ENCODE measurements around the gene ZDHHC12. TPM values are rescaled to one million over a fixed set of nuclear protein-coding genes. Genes with fewer than 3 reads are reported as not detected.

Gene ZDHHC12, protein sequence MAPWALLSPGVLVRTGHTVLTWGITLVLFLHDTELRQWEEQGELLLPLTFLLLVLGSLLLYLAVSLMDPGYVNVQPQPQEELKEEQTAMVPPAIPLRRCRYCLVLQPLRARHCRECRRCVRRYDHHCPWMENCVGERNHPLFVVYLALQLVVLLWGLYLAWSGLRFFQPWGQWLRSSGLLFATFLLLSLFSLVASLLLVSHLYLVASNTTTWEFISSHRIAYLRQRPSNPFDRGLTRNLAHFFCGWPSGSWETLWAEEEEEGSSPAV
- 10 to 100 TPM; 36.4 to 57.5 TPM for total RNA-seq
- polyA plus RNA-seq (ENCODE audit: insufficient read depth, low read depth, low replicate concordance): 39.3 TPM
- long read RNA-seq, donor 1, transcript ZDHHC12-201 (5 exons, 1,129 nt): major isoform, 19 of 19 reads
- long read RNA-seq, donor 1, partial matches to known transcripts: 0 of 19 reads
- long read RNA-seq, donor 1, other reads (novel, unspliced or antisense): 0 of 19 reads
- long read RNA-seq, donor 2, transcript ZDHHC12-201 (5 exons, 1,129 nt): major isoform, 8 of 8 reads
- long read RNA-seq, donor 2, partial matches to known transcripts: 0 of 8 reads
- long read RNA-seq, donor 2, other reads (novel, unspliced or antisense): 0 of 8 reads

GRCh38 chr9:128723866-128724743 is at the start of gene ZDHHC12:
TSS of gene ZDHHC12 (minus strand) at chr9:128724127. CDS start at chr9:128724093, 34 bp downstream.
- no peaks in the 10 kb centered on the region for H3K27me3 ChIP-seq
- no peaks in the 10 kb centered on the region for H3K9me3 ChIP-seq
- H3K36me3 ChIP-seq (ENCODE audit: low read depth, missing control alignments): no peaks in the 10 kb centered on the region
- no peak for TF ChIP-seq POLR2A (IDR thresholded peaks at IDR 0.05)
- TF ChIP-seq, protein P1, sequence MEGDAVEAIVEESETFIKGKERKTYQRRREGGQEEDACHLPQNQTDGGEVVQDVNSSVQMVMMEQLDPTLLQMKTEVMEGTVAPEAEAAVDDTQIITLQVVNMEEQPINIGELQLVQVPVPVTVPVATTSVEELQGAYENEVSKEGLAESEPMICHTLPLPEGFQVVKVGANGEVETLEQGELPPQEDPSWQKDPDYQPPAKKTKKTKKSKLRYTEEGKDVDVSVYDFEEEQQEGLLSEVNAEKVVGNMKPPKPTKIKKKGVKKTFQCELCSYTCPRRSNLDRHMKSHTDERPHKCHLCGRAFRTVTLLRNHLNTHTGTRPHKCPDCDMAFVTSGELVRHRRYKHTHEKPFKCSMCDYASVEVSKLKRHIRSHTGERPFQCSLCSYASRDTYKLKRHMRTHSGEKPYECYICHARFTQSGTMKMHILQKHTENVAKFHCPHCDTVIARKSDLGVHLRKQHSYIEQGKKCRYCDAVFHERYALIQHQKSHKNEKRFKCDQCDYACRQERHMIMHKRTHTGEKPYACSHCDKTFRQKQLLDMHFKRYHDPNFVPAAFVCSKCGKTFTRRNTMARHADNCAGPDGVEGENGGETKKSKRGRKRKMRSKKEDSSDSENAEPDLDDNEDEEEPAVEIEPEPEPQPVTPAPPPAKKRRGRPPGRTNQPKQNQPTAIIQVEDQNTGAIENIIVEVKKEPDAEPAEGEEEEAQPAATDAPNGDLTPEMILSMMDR (IDR thresholded peaks at IDR 0.05): no peak
- intact Hi-C loops (cut with DNase I; ENCODE audit: low total_unique reads): no loop called here
- peak; percentile 98 for DNase-seq
- 2 to 6% methylated on average over 16 to 66 of the region's 68 CpGs for WGBS, 2 donors
- H3K27ac ChIP-seq: peak within 1 kb of the TSS; percentile 21 to 74
- H3K4me3 ChIP-seq: peak within 1 kb of the TSS; percentile 63 to 67
- H3K4me1 ChIP-seq: peaks cover 8% of the 10 kb centered on the region

- no peak for DNase-seq
- Histone ChIP-seq H3K27ac (no peak overlapping the region), H3K4me1 (peaks cover 14% of the 10 kb centered on the region), H3K36me3 (ENCODE audit: low read depth, missing control alignments) (no peaks in the 10 kb centered on the region), H3K4me3 (no peak overlapping the region), H3K27me3 (no peaks in the 10 kb centered on the region), H3K9me3 (no peaks in the 10 kb centered on the region)
- WGBS, 2 donors: 78 to 85% methylated on average over 5 of the region's 5 CpGs
- intact Hi-C loops (cut with DNase I; ENCODE audit: low total_unique reads): no loop called here
- TF ChIP-seq, protein P1 (IDR thresholded peaks at IDR 0.05): no peak
- TF ChIP-seq POLR2A (IDR thresholded peaks at IDR 0.05): no peak
These were observed 49.1 kb upstream of the ZDHHC12 start for GRCh38 chr9:128773049-128773448.

- no peaks in the 10 kb centered on the region for H3K36me3 ChIP-seq (ENCODE audit: low read depth, missing control alignments)
These were observed 48.0 kb upstream of the ZDHHC12 start, which contains the start of gene ZER1 for GRCh38 chr9:128771745-128772519. TSS of gene ZER1 (minus strand) at chr9:128771927. CDS start at chr9:128755565, 16,362 bp downstream.

More at GRCh38 chr9:128771745-128772519, 48.0 kb upstream of the ZDHHC12 start, which contains the start of gene ZER1:
- no peaks in the 10 kb centered on the region for H3K27me3 ChIP-seq
- TF ChIP-seq POLR2A (IDR thresholded peaks at IDR 0.05): no peak
- TF ChIP-seq, protein P1 (IDR thresholded peaks at IDR 0.05): peak in 1 of 3 experiments; percentile 23
- no peaks in the 10 kb centered on the region for H3K9me3 ChIP-seq
- H3K27ac ChIP-seq: peak within 1 kb of the TSS; percentile 79 to 94
- WGBS, 2 donors: 1 to 5% methylated on average over 7 to 61 of the region's 72 CpGs
- intact Hi-C loops (cut with DNase I; ENCODE audit: low total_unique reads): no loop called here
- peak within 1 kb of the TSS; percentile 99 to 100 for H3K4me3 ChIP-seq
- peaks cover 14% of the 10 kb centered on the region for H3K4me1 ChIP-seq
- DNase-seq: peak; percentile 95

Measured in testis (tissue), 5 donors.